ENCODE data around the gene OTOL1.
"Not testable (repeated sequence)": the region's sequence is repeated elsewhere in the genome, so short reads cannot be mapped to it uniquely, and the experiment has no call there.

OTOL1 gene
- total RNA-seq = 0 reads per million in 2 experiments

GRCh38 chr3:161496508-161496907, at the start of gene OTOL1:
Gene OTOL1, plus strand, starts transcription at chr3:161496808. Its CDS starts 0 bp downstream, at chr3:161496808.
- DNase-seq (ENCODE audit: low read depth) = no peak

GRCh38 chr3:161449785-161450184, 46.8 kb upstream of the OTOL1 start:
- no peak for DNase-seq (ENCODE audit: low read depth)

GRCh38 chr3:161452179-161452578, 44.4 kb upstream of the OTOL1 start:
- no peak for DNase-seq (ENCODE audit: low read depth)

- no peak for DNase-seq (ENCODE audit: low read depth)
These were observed 42.0 kb upstream of the OTOL1 start for GRCh38 chr3:161454615-161455014.

- DNase-seq (ENCODE audit: low read depth) = no peak
These were observed 40.6 kb upstream of the OTOL1 start for GRCh38 chr3:161455962-161456361.

- DNase-seq (ENCODE audit: low read depth) = no peak
These were observed 34.5 kb upstream of the OTOL1 start for GRCh38 chr3:161462138-161462537.

- DNase-seq (ENCODE audit: low read depth) = no peak
These were observed 25.4 kb upstream of the OTOL1 start for GRCh38 chr3:161471211-161471610.

GRCh38 chr3:161474139-161474538, 22.5 kb upstream of the OTOL1 start:
- DNase-seq (ENCODE audit: low read depth) = no peak

- no peak for DNase-seq (ENCODE audit: low read depth)
These were observed 21.9 kb upstream of the OTOL1 start for GRCh38 chr3:161474741-161475140.

GRCh38 chr3:161475206-161475605, 21.4 kb upstream of the OTOL1 start:
- no peak for DNase-seq (ENCODE audit: low read depth)

GRCh38 chr3:161475905-161476304, 20.7 kb upstream of the OTOL1 start:
- DNase-seq (ENCODE audit: low read depth) = no peak

GRCh38 chr3:161484226-161484625, 12.4 kb upstream of the OTOL1 start:
- DNase-seq (ENCODE audit: low read depth) = no peak

GRCh38 chr3:161488284-161488683, 8.3 kb upstream of the OTOL1 start:
- not testable (repeated sequence) for DNase-seq (ENCODE audit: low read depth)

- DNase-seq (ENCODE audit: low read depth) = no peak
These were observed 7.2 kb upstream of the OTOL1 start for GRCh38 chr3:161489395-161489794.

GRCh38 chr3:161490845-161491244, 5.8 kb upstream of the OTOL1 start:
- DNase-seq (ENCODE audit: low read depth) = not testable (repeated sequence)

- DNase-seq (ENCODE audit: low read depth) = no peak
These were observed 1.8 kb downstream of the OTOL1 start for GRCh38 chr3:161498259-161498921.

GRCh38 chr3:161500068-161500796, 3.6 kb downstream of the OTOL1 start:
- no peak for DNase-seq (ENCODE audit: low read depth)

GRCh38 chr3:161503271-161503670, 6.7 kb downstream of the OTOL1 start:
- no peak for DNase-seq (ENCODE audit: low read depth)

- no peak for DNase-seq (ENCODE audit: low read depth)
These were observed 12.4 kb downstream of the OTOL1 start for GRCh38 chr3:161508852-161509477.

GRCh38 chr3:161510510-161511260, 14.1 kb downstream of the OTOL1 start:
- no peak for DNase-seq (ENCODE audit: low read depth)

- DNase-seq (ENCODE audit: low read depth) = no peak
These were observed 27.3 kb downstream of the OTOL1 start for GRCh38 chr3:161523916-161524315.

GRCh38 chr3:161531930-161532329, 35.3 kb downstream of the OTOL1 start:
- no peak for DNase-seq (ENCODE audit: low read depth)
